Coronary artery (tissue), 2 donors: Measurements from ENCODE around the gene NCOR2.

Experiments used
- DNase-seq: peaks from one replicate; pipeline ENCODE4 v3.0.0-alpha.2; 2017; ENCODE audit warnings: low spot score
- H3K27ac ChIP-seq, 2 donors: fragments of 200-600 bp; sonication (generic); one replicate each; pipeline ENCODE4 v1.5.1; 2016 to 2019
- H3K4me3 ChIP-seq: fragments of 200-600 bp; sonication (generic); 2 replicates; pipeline ENCODE4 v1.5.1; 2016; ENCODE audit warnings: mild to moderate bottlenecking, moderate library complexity
- CTCF ChIP-seq: fragments of 200-600 bp; sonication (generic); IDR thresholded peaks from one replicate; pipeline ENCODE4 v1.5.1; 2019; ENCODE audit warnings: antibody characterized with exemption

Gene NCOR2

GRCh38 chr12:124530637-124531263 is 36.7 kb downstream of the NCOR2 start:
- Histone ChIP-seq H3K4me3 (no peak overlapping the region), H3K27ac (no peak overlapping the region)
- no peak for TF ChIP-seq CTCF
- no peak for DNase-seq

DNA sequence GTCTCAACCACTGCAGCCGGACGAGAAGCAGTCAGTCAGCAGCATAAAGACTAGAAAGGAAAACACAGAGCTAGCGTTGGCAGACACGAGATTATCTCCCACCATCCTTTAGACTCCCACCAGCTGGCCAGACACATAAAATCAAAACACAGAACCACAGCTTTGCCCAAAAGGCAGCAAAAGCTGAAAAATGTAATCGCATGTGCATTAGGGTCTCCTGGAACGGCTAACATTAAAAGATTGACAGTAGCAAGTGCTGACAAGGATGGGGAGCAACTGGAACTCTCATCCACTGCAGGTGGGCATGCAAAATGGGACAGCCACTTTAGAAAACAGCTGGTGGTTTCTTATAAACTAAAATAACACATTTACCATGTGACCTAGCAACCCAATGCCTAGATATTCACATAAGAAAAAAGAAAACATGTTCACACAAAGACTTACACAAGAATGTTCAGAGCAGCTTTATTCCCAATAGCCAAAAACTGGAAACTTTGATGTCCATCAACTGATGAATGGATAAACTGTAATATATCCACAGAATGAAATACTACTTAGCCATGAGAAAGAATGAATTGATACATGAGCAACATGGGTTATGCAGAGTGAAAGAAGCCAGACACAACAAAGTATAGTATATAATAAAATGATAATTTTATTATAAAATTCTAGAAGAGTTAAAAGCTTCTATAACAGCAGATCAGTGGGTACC is 37.7 kb downstream of the NCOR2 start:
- no peak for TF ChIP-seq CTCF
- DNase-seq, result no peak
- H3K4me3 ChIP-seq, result no peak overlapping the region
- H3K27ac ChIP-seq, result no peak overlapping the region

DNA sequence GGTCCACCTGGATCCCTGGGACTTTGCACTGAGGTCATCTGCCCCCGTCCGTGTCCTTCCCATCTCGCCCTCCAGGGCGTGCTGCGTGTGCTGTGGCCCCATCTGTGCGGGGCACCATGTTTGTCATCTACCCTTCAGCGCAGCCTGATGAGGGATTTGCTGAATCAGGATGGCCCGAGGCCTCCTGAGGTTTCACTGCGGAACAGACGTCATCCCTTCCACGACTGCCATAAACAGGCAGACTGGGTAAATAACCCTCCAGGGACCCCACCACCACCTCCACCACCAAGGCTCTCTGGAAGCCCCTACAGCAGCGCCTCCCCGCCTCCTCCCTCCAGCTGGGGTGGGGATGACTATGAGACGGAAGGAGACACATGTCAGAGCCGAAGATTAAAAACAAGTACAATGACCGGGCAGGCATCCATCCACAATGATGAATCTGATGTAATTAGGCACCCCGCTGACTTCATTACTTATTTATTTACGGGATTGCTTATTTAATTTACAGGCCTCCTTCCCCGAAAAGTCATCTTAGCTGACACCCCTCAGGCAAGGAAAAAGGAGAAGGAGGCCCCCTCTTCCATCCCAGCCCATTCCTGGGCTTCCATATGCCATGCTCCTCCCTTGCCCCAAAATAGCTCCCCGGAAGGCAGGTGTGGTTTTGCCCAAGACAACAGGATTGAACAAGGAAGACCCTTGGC is 39.4 kb downstream of the NCOR2 start:
- TF ChIP-seq CTCF, result no peak
- DNase-seq, result no peak
- Histone ChIP-seq H3K4me3 (no peak overlapping the region), H3K27ac (peak overlapping the region in 1 of 2 donors; percentile 19)

DNA sequence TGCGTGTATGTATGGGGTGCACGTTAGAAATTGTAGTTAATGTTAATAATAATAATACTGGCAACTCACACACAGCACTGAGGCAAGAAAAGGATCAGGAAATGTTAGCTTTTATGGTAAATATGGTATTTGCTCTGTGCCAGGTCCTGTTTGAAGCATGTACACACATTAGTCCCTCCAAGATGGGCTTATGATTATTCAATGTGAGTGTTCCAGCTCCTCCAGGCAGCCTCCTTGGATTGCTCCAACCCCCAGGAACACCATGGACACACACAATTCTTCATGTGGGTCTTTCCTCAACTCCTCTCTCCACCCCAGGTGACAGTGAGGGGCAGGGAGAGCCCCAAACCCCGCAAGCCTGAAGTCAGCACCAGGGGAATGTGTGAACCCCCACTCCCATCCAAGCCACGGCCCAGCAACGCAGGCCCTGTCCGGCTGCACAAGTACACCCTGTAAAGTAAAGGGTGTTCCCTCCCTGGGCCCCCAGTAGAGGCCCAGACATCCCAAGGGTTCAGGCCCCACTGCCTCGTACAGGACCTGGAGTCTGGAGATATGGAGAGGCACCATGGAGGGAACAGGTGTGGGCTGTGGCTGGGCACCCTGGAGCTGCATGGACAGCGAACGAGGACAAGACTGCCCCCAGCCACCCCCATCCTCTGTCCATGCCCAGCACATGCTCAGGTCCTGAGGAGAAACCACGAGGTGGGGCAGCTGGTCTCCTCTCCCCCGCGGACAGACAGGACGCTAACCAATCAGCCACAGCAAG is 41.3 kb downstream of the NCOR2 start:
- no peak for DNase-seq
- Histone ChIP-seq H3K4me3 (no peak overlapping the region), H3K27ac (no peak overlapping the region)
- TF ChIP-seq CTCF, result no peak

- H3K4me3 ChIP-seq, result no peak overlapping the region
- DNase-seq, result no peak
- no peak for TF ChIP-seq CTCF
- H3K27ac ChIP-seq, result peak overlapping the region; percentile 8 to 78
These were observed 42.0 kb downstream of the NCOR2 start for GRCh38 chr12:124525455-124525854.

GRCh38 chr12:124524231-124524925 is 43.0 kb downstream of the NCOR2 start:
- no peak for DNase-seq
- TF ChIP-seq CTCF, result no peak
- Histone ChIP-seq H3K27ac (peak overlapping the region; percentile 22 to 78), H3K4me3 (no peak overlapping the region)
